Measurements from ENCODE around the gene PTPRZ1. TPM values are rescaled to one million over a fixed set of nuclear protein-coding genes. Genes with fewer than 3 reads are reported as not detected.

Gene PTPRZ1
- total RNA-seq, 1 donor = 0.43 TPM

DNA sequence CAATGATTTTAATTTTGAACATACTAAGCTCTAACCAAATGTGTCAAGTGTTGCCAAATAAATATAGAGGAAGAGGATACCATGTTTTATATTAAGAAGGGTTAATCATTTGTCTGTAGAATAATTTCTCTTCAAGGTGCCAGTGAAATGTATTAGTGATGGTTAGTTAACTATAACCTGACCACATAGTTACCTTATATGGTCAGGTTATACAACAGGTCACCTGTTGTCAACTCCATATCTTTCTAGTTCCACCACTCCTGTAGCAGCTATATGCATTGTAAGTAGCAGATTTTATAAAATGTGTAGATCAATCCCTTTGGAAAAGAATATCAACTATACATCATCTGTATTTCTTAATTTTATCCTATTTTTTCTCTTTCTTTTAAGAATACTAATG, 35.1 kb downstream of the PTPRZ1 start:
- H3K4me3 ChIP-seq (ENCODE audit: low read depth, low read length) = no peak overlapping the region
- no peak for DNase-seq (ENCODE audit: low read depth)
- TF ChIP-seq, protein P1, sequence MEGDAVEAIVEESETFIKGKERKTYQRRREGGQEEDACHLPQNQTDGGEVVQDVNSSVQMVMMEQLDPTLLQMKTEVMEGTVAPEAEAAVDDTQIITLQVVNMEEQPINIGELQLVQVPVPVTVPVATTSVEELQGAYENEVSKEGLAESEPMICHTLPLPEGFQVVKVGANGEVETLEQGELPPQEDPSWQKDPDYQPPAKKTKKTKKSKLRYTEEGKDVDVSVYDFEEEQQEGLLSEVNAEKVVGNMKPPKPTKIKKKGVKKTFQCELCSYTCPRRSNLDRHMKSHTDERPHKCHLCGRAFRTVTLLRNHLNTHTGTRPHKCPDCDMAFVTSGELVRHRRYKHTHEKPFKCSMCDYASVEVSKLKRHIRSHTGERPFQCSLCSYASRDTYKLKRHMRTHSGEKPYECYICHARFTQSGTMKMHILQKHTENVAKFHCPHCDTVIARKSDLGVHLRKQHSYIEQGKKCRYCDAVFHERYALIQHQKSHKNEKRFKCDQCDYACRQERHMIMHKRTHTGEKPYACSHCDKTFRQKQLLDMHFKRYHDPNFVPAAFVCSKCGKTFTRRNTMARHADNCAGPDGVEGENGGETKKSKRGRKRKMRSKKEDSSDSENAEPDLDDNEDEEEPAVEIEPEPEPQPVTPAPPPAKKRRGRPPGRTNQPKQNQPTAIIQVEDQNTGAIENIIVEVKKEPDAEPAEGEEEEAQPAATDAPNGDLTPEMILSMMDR (IDR thresholded peaks at IDR 0.05; ENCODE audit: insufficient read depth, low read depth, low read length) = no peak

GRCh38 chr7:121909716-121910345, 36.9 kb downstream of the PTPRZ1 start:
- TF ChIP-seq, protein P1 (IDR thresholded peaks at IDR 0.05; ENCODE audit: insufficient read depth, low read depth, low read length) = no peak
- no peak overlapping the region for H3K4me3 ChIP-seq (ENCODE audit: low read depth, low read length)
- DNase-seq (ENCODE audit: low read depth) = no peak

DNA sequence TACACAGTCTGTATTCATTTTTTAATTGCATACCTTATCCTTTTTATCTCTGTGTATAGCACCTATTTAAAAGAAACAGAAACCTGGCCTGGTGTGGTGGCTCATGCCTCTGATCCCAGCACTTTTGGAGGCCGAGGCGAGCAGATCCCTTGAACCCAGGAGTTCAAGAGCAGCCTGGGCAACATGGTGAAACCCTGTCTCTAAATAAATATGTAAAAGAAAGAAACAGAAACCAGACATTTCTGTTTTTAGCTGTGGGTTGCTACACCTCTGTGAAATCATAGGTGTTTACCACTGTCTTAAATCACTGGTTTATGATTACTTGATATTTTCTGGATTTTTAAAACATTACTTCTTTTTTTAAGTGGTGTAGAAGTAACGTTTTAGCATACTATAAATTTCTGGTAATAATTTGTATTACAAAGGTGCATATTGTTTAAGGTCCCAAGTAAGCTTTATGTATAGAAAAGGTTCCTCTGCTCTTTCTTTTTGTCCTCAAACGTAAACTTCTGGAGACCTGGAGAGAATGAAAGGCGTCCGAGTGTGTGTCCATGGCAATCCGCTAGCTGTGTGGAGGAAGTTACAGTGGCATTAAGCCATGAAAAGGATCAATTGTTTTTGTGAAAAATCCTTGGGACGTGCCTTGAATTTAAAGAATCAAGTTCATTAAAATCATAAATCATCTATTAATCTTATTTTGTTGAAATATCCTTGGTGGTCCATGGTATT, 41.1 kb downstream of the PTPRZ1 start:
- TF ChIP-seq, protein P1 (IDR thresholded peaks at IDR 0.05; ENCODE audit: insufficient read depth, low read depth, low read length) = no peak
- DNase-seq (ENCODE audit: low read depth) = no peak
- H3K4me3 ChIP-seq (ENCODE audit: low read depth, low read length) = no peak overlapping the region

- no peak overlapping the region for H3K4me3 ChIP-seq (ENCODE audit: low read depth, low read length)
- no peak for DNase-seq (ENCODE audit: low read depth)
- TF ChIP-seq, protein P1 (IDR thresholded peaks at IDR 0.05; ENCODE audit: insufficient read depth, low read depth, low read length) = no peak
Measured at GRCh38 chr7:121914676-121915279, 41.8 kb downstream of the PTPRZ1 start.

- DNase-seq (ENCODE audit: low read depth) = no peak
- no peak overlapping the region for H3K4me3 ChIP-seq (ENCODE audit: low read depth, low read length)
- TF ChIP-seq, protein P1 (IDR thresholded peaks at IDR 0.05; ENCODE audit: insufficient read depth, low read depth, low read length) = no peak
Measured at GRCh38 chr7:121916211-121916610, 43.2 kb downstream of the PTPRZ1 start.

- TF ChIP-seq, protein P1 (IDR thresholded peaks at IDR 0.05; ENCODE audit: insufficient read depth, low read depth, low read length) = no peak
- DNase-seq (ENCODE audit: low read depth) = no peak
Measured at GRCh38 chr7:121919986-121920385, 47.0 kb downstream of the PTPRZ1 start.

More at GRCh38 chr7:121919986-121920385, 47.0 kb downstream of the PTPRZ1 start:
- H3K4me3 ChIP-seq (ENCODE audit: low read depth, low read length) = no peak overlapping the region
